HCT116 (cell line): ENCODE data around the gene CSPG4. TPM values are rescaled to one million over a fixed set of nuclear protein-coding genes. Genes with fewer than 3 reads are reported as not detected.

Experiments
- ATAC-seq: fragments of 200-7000 bp; cut with Tn5 transposase; 2 replicates; pipeline ENCODE4 v1.9.1; 2020; ENCODE audit warnings: mild to moderate bottlenecking, moderate library complexity
- BruUV-seq: library from RNA; stranded (reverse); fragments of 400-500 nt; replicated peaks from 2 replicates; lab custom pipeline; 2021; lab: Mats Ljungman, UMichigan
- CTCF ChIA-PET: fragments of 300-600 bp; sonication (Branson Sonifier 250); formaldehyde crosslinking; loops from one replicate; lab custom pipeline; 2021; ENCODE audit warnings: antibody characterized with exemption; lab: Charles Lee
- POLR2A ChIA-PET: fragments of 300-600, 350-600 bp; sonication (Branson Sonifier 250); formaldehyde crosslinking; loops from one replicate; lab custom pipeline; 2021; ENCODE audit warnings: antibody characterized with exemption; lab: Charles Lee
- RAD21 ChIA-PET, 2 experiments: fragments of 300-600 bp; sonication (Branson Sonifier 250); formaldehyde crosslinking; loops; one replicate each; lab custom pipeline; 2023; ENCODE audit warnings: low total read pairs in 2 of 2; ENCODE audit not compliant: uncharacterized antibody in 2 of 2, unreplicated experiment in 2 of 2, low non-redundant PET in 1 of 2; lab: Charles Lee
- DNase-seq: peaks from one replicate; pipeline ENCODE4 v3.0.0-alpha.2; 2010; ENCODE audit warnings: low read depth, low spot score
- H2AFZ ChIP-seq: fragments of 200-600 bp; shearing (Covaris generic), sonication (generic); 2 replicates; pipeline ENCODE4 v1.6.1; 2017; ENCODE audit warnings: low read depth, mixed run types, mixed read lengths, antibody characterized with exemption, low read length; ENCODE audit not compliant: poor library complexity, severe bottlenecking
- H3K27ac ChIP-seq: 2 replicates; pipeline ENCODE4 v1.5.1; 2012; ENCODE audit warnings: low read depth, low read length
- H3K27me3 ChIP-seq: fragments of 200-600 bp; sonication (generic); 2 replicates; pipeline ENCODE4 v1.6.1; 2016; ENCODE audit warnings: mixed run types, low read length, mixed read lengths; ENCODE audit not compliant: insufficient read depth
- H3K36me3 ChIP-seq, 2 experiments: fragments of 200-500 bp in 1 of 2; fragments of 200-600 bp in 1 of 2; sonication (Bioruptor generic) in 1 of 2; sonication (generic) in 1 of 2; 2 replicates each; pipeline versions ENCODE4 v1.5.1 to v1.6.1; 2014 to 2016; ENCODE audit warnings: low read length in 2 of 2, inconsistent platforms in 1 of 2, mixed read lengths in 1 of 2, mixed run types in 1 of 2; ENCODE audit not compliant: insufficient read depth in 2 of 2, control insufficient read depth in 1 of 2
- H3K4me1 ChIP-seq, 2 experiments: fragments of 200-600 bp in 1 of 2; sonication (generic) in 1 of 2; 2 replicates each; pipeline versions ENCODE4 v1.5.1 to v1.6.1; 2012 to 2017; ENCODE audit warnings: low read length in 2 of 2, inconsistent platforms in 1 of 2, mild to moderate bottlenecking in 1 of 2, mixed read lengths in 1 of 2, mixed run types in 1 of 2, moderate library complexity in 1 of 2; ENCODE audit not compliant: insufficient read depth in 2 of 2, control insufficient read depth in 1 of 2
- H3K4me2 ChIP-seq: fragments of 200-600 bp; sonication (generic); 2 replicates; pipeline ENCODE4 v1.6.1; 2017; ENCODE audit warnings: mixed run types, low read length, mixed read lengths
- H3K4me3 ChIP-seq, 2 experiments: fragments of 200-600 bp in 1 of 2; sonication (generic) in 1 of 2; replicated peaks in 1 of 2; 2 replicates each; pipeline ENCODE4 v1.5.1; 2011 to 2016; ENCODE audit warnings: low read length in 2 of 2, control low read depth in 1 of 2, low read depth in 1 of 2, mild to moderate bottlenecking in 1 of 2, mixed read lengths in 1 of 2, mixed run types in 1 of 2
- H3K79me2 ChIP-seq: fragments of 200-600 bp; sonication (generic); 2 replicates; pipeline ENCODE4 v1.6.1; 2017; ENCODE audit warnings: mild to moderate bottlenecking, mixed run types, low read length, moderate library complexity, mixed read lengths; ENCODE audit not compliant: insufficient read depth
- H3K9ac ChIP-seq: fragments of 200-600 bp; sonication (generic); 2 replicates; pipeline ENCODE4 v1.6.1; 2016; ENCODE audit warnings: low read length, mixed read lengths
- H3K9me2 ChIP-seq: fragments of 200-600 bp; sonication (generic), shearing (Covaris generic); 2 replicates; pipeline ENCODE4 v1.6.1; 2017; ENCODE audit warnings: mixed run types, mild to moderate bottlenecking, moderate library complexity; ENCODE audit not compliant: insufficient read depth
- H3K9me3 ChIP-seq, 2 experiments: fragments of 200-500 bp in 1 of 2; fragments of 200-600 bp in 1 of 2; sonication (Bioruptor generic) in 1 of 2; sonication (generic) in 1 of 2; 2 replicates each; pipeline ENCODE4 v1.6.1; 2014 to 2017; ENCODE audit warnings: low read length in 2 of 2, mixed read lengths in 2 of 2, inconsistent platforms in 1 of 2, low read depth in 1 of 2, mild to moderate bottlenecking in 1 of 2, mixed run types in 1 of 2, moderate library complexity in 1 of 2; ENCODE audit not compliant: control insufficient read depth in 1 of 2, insufficient read depth in 1 of 2
- H4K20me1 ChIP-seq: fragments of 200-600 bp; sonication (generic), shearing (Covaris generic); 2 replicates; pipeline ENCODE4 v1.6.1; 2017; ENCODE audit warnings: mixed run types, mild to moderate bottlenecking, moderate library complexity; ENCODE audit not compliant: insufficient read depth
- ZBTB33 ChIP-seq: IDR thresholded peaks from 2 replicates; pipeline ENCODE4 v1.6.1; 2011; ENCODE audit warnings: mild to moderate bottlenecking, low read length, moderate library complexity; ENCODE audit not compliant: insufficient replicate concordance; ENCODE audit errors: extremely low read depth
- intact Hi-C: fragments of 100-400 bp; cut with micrococcal nuclease; formaldehyde crosslinking; loops from 2 replicates; pipeline ENCODE4 v1.10.0; 2022
- total RNA-seq: library from RNA; stranded (reverse); gene quantifications from one replicate; pipeline ENCODE4 v1.2.1, GENCODE V29; 2021; ENCODE audit not compliant: unreplicated experiment
- TF ChIP-seq, protein P1 (sequence below), 3 experiments: fragments of 200-600 bp in 1 of 3; sonication (generic) in 1 of 3; IDR thresholded peaks in 2 of 3; conservative IDR thresholded peaks in 1 of 3; 2 replicates each; pipeline ENCODE4 v1.5.1; 2012 to 2017; ENCODE audit warnings: low read depth in 2 of 3, low read length in 2 of 3, antibody characterized with exemption in 1 of 3, borderline replicate concordance in 1 of 3, control low read depth in 1 of 3, mild to moderate bottlenecking in 1 of 3, mixed read lengths in 1 of 3, mixed run types in 1 of 3, moderate library complexity in 1 of 3; ENCODE audit not compliant: insufficient read depth in 1 of 3

CSPG4 gene
- total RNA-seq, 1 experiment from 2014 or later = 18.1 TPM

DNA sequence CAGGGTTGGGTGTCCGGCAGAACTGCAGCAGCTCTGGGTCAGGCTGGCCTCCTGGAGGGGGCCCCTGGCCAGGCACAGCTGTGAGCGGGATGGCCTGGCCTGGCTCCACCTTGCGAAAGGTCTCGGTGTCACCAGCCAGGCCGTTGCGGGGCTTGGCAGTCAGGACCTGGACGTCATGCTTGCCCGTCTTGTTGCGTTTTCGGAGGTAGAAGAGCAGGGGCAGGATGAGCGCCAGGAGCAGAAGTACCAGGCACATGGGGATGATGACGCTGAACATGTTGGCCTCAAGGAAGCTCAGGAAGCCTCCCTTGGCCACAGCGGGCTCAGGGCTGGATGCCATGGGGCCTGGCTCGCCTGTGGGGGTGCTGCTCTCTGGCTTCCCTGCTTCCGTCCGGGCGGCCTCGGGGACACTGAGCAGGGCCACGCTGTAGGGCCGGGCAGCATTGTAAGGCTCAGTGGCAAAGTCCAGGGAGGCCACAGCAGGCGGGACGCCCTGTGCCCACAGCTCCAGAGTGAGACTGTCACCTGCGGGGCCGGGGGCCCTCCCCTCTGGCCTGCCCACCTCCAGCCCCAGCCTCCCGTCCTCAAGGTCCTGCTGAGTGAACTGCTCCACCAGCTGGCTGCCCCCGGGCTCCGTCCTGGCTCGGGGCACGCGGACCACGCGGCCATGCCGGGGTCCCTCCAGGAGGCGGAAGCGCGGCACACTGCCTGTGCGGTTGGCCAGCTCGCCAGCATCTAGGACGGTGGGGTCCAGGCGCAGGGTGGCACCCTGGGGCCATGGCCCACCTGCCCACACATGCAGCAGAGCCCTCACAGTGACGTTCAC is 36.9 kb downstream of the CSPG4 start (continued):
- TF ChIP-seq, protein P1, sequence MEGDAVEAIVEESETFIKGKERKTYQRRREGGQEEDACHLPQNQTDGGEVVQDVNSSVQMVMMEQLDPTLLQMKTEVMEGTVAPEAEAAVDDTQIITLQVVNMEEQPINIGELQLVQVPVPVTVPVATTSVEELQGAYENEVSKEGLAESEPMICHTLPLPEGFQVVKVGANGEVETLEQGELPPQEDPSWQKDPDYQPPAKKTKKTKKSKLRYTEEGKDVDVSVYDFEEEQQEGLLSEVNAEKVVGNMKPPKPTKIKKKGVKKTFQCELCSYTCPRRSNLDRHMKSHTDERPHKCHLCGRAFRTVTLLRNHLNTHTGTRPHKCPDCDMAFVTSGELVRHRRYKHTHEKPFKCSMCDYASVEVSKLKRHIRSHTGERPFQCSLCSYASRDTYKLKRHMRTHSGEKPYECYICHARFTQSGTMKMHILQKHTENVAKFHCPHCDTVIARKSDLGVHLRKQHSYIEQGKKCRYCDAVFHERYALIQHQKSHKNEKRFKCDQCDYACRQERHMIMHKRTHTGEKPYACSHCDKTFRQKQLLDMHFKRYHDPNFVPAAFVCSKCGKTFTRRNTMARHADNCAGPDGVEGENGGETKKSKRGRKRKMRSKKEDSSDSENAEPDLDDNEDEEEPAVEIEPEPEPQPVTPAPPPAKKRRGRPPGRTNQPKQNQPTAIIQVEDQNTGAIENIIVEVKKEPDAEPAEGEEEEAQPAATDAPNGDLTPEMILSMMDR (IDR thresholded peaks at IDR 0.05 in 2 of 3, conservative IDR thresholded peaks at IDR 0.05 in 1 of 3; ENCODE audit: borderline replicate concordance in 1 of 3, insufficient read depth in 1 of 3, low read depth in 2 of 3, low read length in 2 of 3) = no peak

DNA sequence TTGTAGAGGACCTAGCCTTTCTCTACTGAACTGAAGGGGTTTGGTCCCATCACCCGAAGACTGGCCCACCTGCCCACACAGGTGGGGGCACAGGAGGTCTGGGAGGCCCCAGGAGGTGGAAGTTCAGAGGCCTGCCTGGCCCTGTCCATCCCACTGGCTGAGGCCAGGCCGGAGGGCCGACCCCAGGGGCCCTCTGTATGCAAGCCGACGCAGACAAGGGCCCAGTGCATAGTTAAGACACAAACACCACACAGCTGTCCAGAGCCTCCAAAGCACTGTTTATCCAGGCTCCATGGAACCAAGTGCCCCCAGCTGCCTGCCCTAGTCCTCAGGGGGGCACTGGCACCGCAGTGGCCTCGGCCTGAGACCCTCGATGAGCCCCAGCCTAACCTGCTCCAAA is 38.3 kb downstream of the CSPG4 start:
- no peaks in the 10 kb centered on the region for H3K9me2 ChIP-seq
- H3K4me3 ChIP-seq = no peak overlapping the region
- no peak overlapping the region for H3K27ac ChIP-seq
- no peaks in the 10 kb centered on the region for H3K36me3 ChIP-seq
- H3K9ac ChIP-seq = no peak overlapping the region
- no peaks in the 10 kb centered on the region for H3K79me2 ChIP-seq
- TF ChIP-seq ZBTB33 = no peak
- no peak overlapping the region for H2AFZ ChIP-seq
- no peak overlapping the region for H3K4me2 ChIP-seq
- ATAC-seq = no peak
- ChIA-PET RAD21 (interaction anchor here in 1 of 2 experiments (0.6 kb wide), 1 partner anchor 40 kb away, joined by 7 read pairs; no protein-coding TSS in a partner anchor), CTCF (no interaction called here), POLR2A (no interaction called here)
- intact Hi-C loops = no loop called here
- H3K4me1 ChIP-seq = peaks cover 20 to 47% of the 10 kb centered on the region in 2 experiments
- no peaks in the 10 kb centered on the region for H3K27me3 ChIP-seq
- no peak for DNase-seq
- no peaks in the 10 kb centered on the region for H3K9me3 ChIP-seq
- no TSS peak for BruUV-seq
- no peaks in the 10 kb centered on the region for H4K20me1 ChIP-seq
